ENCODE measurements around the gene CD38.
"Not testable (repeated sequence)": the region's sequence is repeated elsewhere in the genome, so short reads cannot be mapped to it uniquely, and the experiment has no call there.

CD38 gene

GRCh38 chr4:15778289-15779241, at the start of gene CD38:
TSS of gene CD38 (plus strand) at chr4:15778328. CDS start at chr4:15778415, 87 bp downstream.
- FAIRE-seq = no peak

- peak; percentile 93 for FAIRE-seq
Measured at GRCh38 chr4:15729910-15730533, 48.1 kb upstream of the CD38 start.

GRCh38 chr4:15733061-15733460, 45.1 kb upstream of the CD38 start:
- not testable (repeated sequence) for FAIRE-seq

- no peak for FAIRE-seq
Measured at GRCh38 chr4:15735536-15735935, 42.6 kb upstream of the CD38 start.

- no peak for FAIRE-seq
Measured at GRCh38 chr4:15736514-15737050, 41.5 kb upstream of the CD38 start.

- no peak for FAIRE-seq
Measured at GRCh38 chr4:15737255-15737654, 40.9 kb upstream of the CD38 start.

- FAIRE-seq = no peak
Measured at GRCh38 chr4:15738877-15739276, 39.3 kb upstream of the CD38 start.

GRCh38 chr4:15740764-15741404, 37.2 kb upstream of the CD38 start:
- FAIRE-seq = no peak

- FAIRE-seq = no peak
Measured at GRCh38 chr4:15742083-15742582, 36.0 kb upstream of the CD38 start.

GRCh38 chr4:15742637-15743036, 35.5 kb upstream of the CD38 start:
- FAIRE-seq = no peak

GRCh38 chr4:15744016-15744545, 34.0 kb upstream of the CD38 start:
- FAIRE-seq = no peak

GRCh38 chr4:15746110-15746509, 32.0 kb upstream of the CD38 start:
- no peak for FAIRE-seq

GRCh38 chr4:15749001-15749400, 29.1 kb upstream of the CD38 start:
- no peak for FAIRE-seq

GRCh38 chr4:15751153-15751552, 27.0 kb upstream of the CD38 start:
- FAIRE-seq = no peak

- FAIRE-seq = no peak
Measured at GRCh38 chr4:15753081-15753480, 25.0 kb upstream of the CD38 start.

- FAIRE-seq = no peak
Measured at GRCh38 chr4:15753786-15754185, 24.3 kb upstream of the CD38 start.

- FAIRE-seq = no peak
Measured at GRCh38 chr4:15754323-15754722, 23.8 kb upstream of the CD38 start.

GRCh38 chr4:15755321-15756155, 22.6 kb upstream of the CD38 start:
- FAIRE-seq = no peak

GRCh38 chr4:15756361-15756861, 21.7 kb upstream of the CD38 start:
- FAIRE-seq = no peak

GRCh38 chr4:15757054-15757453, 21.1 kb upstream of the CD38 start:
- no peak for FAIRE-seq

- no peak for FAIRE-seq
Measured at GRCh38 chr4:15758294-15758693, 19.8 kb upstream of the CD38 start.

- not testable (repeated sequence) for FAIRE-seq
Measured at GRCh38 chr4:15762460-15762859, 15.7 kb upstream of the CD38 start.

Data from G401.6 (cell line).